H9 (cell line): ENCODE measurements around the gene TAF10. TPM values are rescaled to one million over a fixed set of nuclear protein-coding genes. Genes with fewer than 3 reads are reported as not detected.
A peak's percentile ranks its signal among the peaks of the same experiment; 100 is the strongest.

Source experiments
- DNase-seq: peaks from one replicate; pipeline ENCODE4 v3.0.0-alpha.2; 2017
- H2AFZ ChIP-seq: one replicate; pipeline ENCODE4 v1.6.1; 2013; ENCODE audit warnings: mild to moderate bottlenecking, low read length, control low read depth, moderate library complexity
- H2AK5ac ChIP-seq: 2 replicates; pipeline ENCODE4 v1.6.1; 2013; ENCODE audit warnings: low read length, control low read depth, mixed read lengths; ENCODE audit not compliant: insufficient read length
- H2BK120ac ChIP-seq: one replicate; pipeline ENCODE4 v1.6.1; 2013; ENCODE audit warnings: low read depth, mild to moderate bottlenecking, low read length, control low read depth, inconsistent platforms; ENCODE audit not compliant: poor library complexity, severe bottlenecking
- H2BK12ac ChIP-seq: 2 replicates; pipeline ENCODE4 v1.6.1; 2013; ENCODE audit warnings: low read length, control low read depth, mixed read lengths, low read depth; ENCODE audit not compliant: insufficient read length
- H2BK15ac ChIP-seq: 2 replicates; pipeline ENCODE4 v1.6.1; 2013; ENCODE audit warnings: low read depth, low read length, control low read depth
- H2BK20ac ChIP-seq: one replicate; pipeline ENCODE4 v1.6.1; 2013; ENCODE audit warnings: low read depth, mild to moderate bottlenecking, low read length, control low read depth, inconsistent platforms; ENCODE audit not compliant: poor library complexity, severe bottlenecking
- H2BK5ac ChIP-seq: 2 replicates; pipeline ENCODE4 v1.6.1; 2013; ENCODE audit warnings: low read length, control low read depth, mixed read lengths; ENCODE audit not compliant: insufficient read length
- H3K14ac ChIP-seq: 2 replicates; pipeline ENCODE4 v1.6.1; 2013; ENCODE audit warnings: low read length, control low read depth; ENCODE audit not compliant: insufficient read depth
- H3K18ac ChIP-seq: 2 replicates; pipeline ENCODE4 v1.6.1; 2013; ENCODE audit warnings: low read depth, mild to moderate bottlenecking, mixed read lengths, low read length, control low read depth; ENCODE audit not compliant: insufficient read length
- H3K23ac ChIP-seq: 2 replicates; pipeline ENCODE4 v1.6.1; 2013; ENCODE audit warnings: low read length, control low read depth, mixed read lengths, low read depth; ENCODE audit not compliant: insufficient read length
- H3K23me2 ChIP-seq: 2 replicates; pipeline ENCODE4 v1.6.1; 2013; ENCODE audit warnings: low read depth, mild to moderate bottlenecking, mixed read lengths, low read length, control low read depth; ENCODE audit not compliant: insufficient read length, poor library complexity, severe bottlenecking
- H3K27ac ChIP-seq: 2 replicates; pipeline ENCODE4 v1.5.1; 2013; ENCODE audit warnings: low read length, control low read depth, mixed read lengths, low read depth; ENCODE audit not compliant: insufficient read length
- H3K27me3 ChIP-seq: 2 replicates; pipeline ENCODE4 v1.6.1; 2013; ENCODE audit warnings: low read length, control low read depth, inconsistent platforms; ENCODE audit not compliant: insufficient read depth
- H3K4ac ChIP-seq: 2 replicates; pipeline ENCODE4 v1.6.1; 2013; ENCODE audit warnings: low read depth, mild to moderate bottlenecking, control low read depth, inconsistent platforms, low read length, moderate library complexity
- H3K4me1 ChIP-seq: 2 replicates; pipeline ENCODE4 v1.6.1; 2013; ENCODE audit warnings: low read length, control low read depth, inconsistent platforms; ENCODE audit not compliant: insufficient read depth
- H3K4me2 ChIP-seq: 2 replicates; pipeline ENCODE4 v1.6.1; 2013; ENCODE audit warnings: low read length, control low read depth, mixed read lengths; ENCODE audit not compliant: insufficient read length, insufficient read depth
- H3K56ac ChIP-seq: 2 replicates; pipeline ENCODE4 v1.6.1; 2013; ENCODE audit warnings: low read depth, mild to moderate bottlenecking, mixed read lengths, low read length, control low read depth; ENCODE audit not compliant: insufficient read length
- H3K79me1 ChIP-seq: 2 replicates; pipeline ENCODE4 v1.6.1; 2013; ENCODE audit warnings: low read depth, mild to moderate bottlenecking, moderate library complexity, low read length, control low read depth, inconsistent platforms; ENCODE audit not compliant: insufficient read depth, poor library complexity, severe bottlenecking
- H3K79me2 ChIP-seq: 2 replicates; pipeline ENCODE4 v1.6.1; 2013; ENCODE audit warnings: low read length, control low read depth, inconsistent platforms; ENCODE audit not compliant: insufficient read depth
- H3K9ac ChIP-seq: 2 replicates; pipeline ENCODE4 v1.6.1; 2013; ENCODE audit warnings: low read length, control low read depth, mixed read lengths; ENCODE audit not compliant: insufficient read length; ENCODE audit errors: extremely low read depth
- H3K9me3 ChIP-seq: one replicate; pipeline ENCODE4 v1.6.1; 2013; ENCODE audit warnings: low read depth, low read length, inconsistent platforms; ENCODE audit not compliant: control insufficient read depth
- H3T11ph ChIP-seq: one replicate; pipeline ENCODE4 v1.6.1; 2013; ENCODE audit warnings: mild to moderate bottlenecking, low read length, control low read depth, inconsistent platforms
- H4K20me1 ChIP-seq: one replicate; pipeline ENCODE4 v1.6.1; 2013; ENCODE audit not compliant: control insufficient read depth, insufficient read length, insufficient read depth
- H4K5ac ChIP-seq: 2 replicates; pipeline ENCODE4 v1.6.1; 2013; ENCODE audit warnings: low read depth, mild to moderate bottlenecking, mixed read lengths, low read length, control low read depth; ENCODE audit not compliant: insufficient read length
- H4K8ac ChIP-seq: replicated peaks from 2 replicates; pipeline ENCODE4 v1.6.1; 2013; ENCODE audit warnings: low read length, control low read depth, mixed read lengths, low read depth; ENCODE audit not compliant: insufficient read length
- H4K91ac ChIP-seq: 2 replicates; pipeline ENCODE4 v1.6.1; 2013; ENCODE audit warnings: low read depth, mild to moderate bottlenecking, moderate library complexity, mixed read lengths, low read length, control low read depth; ENCODE audit not compliant: insufficient read length
- H3K27ac Mint-ChIP-seq, 3 experiments: 2 replicates in 2 of 3; 3 replicates in 1 of 3; pipeline ENCODE4 v1.8.0; 2020 to 2021; ENCODE audit warnings: mixed read lengths in 3 of 3, mild to moderate bottlenecking in 1 of 3, moderate library complexity in 1 of 3
- H3K27me3 Mint-ChIP-seq: 2 replicates; pipeline ENCODE4 v1.8.0; 2021; ENCODE audit warnings: low read depth, mild to moderate bottlenecking, moderate library complexity, mixed read lengths
- H3K36me3 Mint-ChIP-seq, 3 experiments: 2 replicates in 2 of 3; 3 replicates in 1 of 3; pipeline ENCODE4 v1.8.0; 2020 to 2021; ENCODE audit warnings: low read depth in 3 of 3, mixed read lengths in 3 of 3; ENCODE audit not compliant: insufficient read depth in 1 of 3
- H3K4me1 Mint-ChIP-seq, 2 experiments: 2 replicates each; pipeline ENCODE4 v1.8.0; 2020; ENCODE audit warnings: mixed read lengths in 2 of 2
- H3K4me3 Mint-ChIP-seq, 2 experiments: 2 replicates in 1 of 2; 3 replicates in 1 of 2; pipeline ENCODE4 v1.8.0; 2020 to 2021; ENCODE audit warnings: mild to moderate bottlenecking in 2 of 2, mixed read lengths in 2 of 2, moderate library complexity in 1 of 2
- H3K9me3 Mint-ChIP-seq, 2 experiments: 2 replicates in 1 of 2; 3 replicates in 1 of 2; pipeline ENCODE4 v1.8.0; 2020; ENCODE audit warnings: mild to moderate bottlenecking in 2 of 2, mixed read lengths in 2 of 2, moderate library complexity in 1 of 2
- CTCF ChIP-seq: fragments of 200-600 bp; sonication (generic); conservative IDR thresholded peaks from 3 replicates; pipeline ENCODE4 v1.8.0; 2021; ENCODE audit warnings: antibody characterized with exemption, mild to moderate bottlenecking
- whole genome bisulfite sequencing: extraction: QIAGEN DNeasy Blood & Tissue Kit; methylation state at CpG from one replicate; pipeline ENCODE4 v1.1.7; 2013; ENCODE audit warnings: missing lambda C conversion rate, low lambda C conversion rate, mixed read lengths; ENCODE audit not compliant: insufficient read length; ENCODE audit errors: extremely low coverage; 5-methylcytosine and 5-hydroxymethylcytosine counted together
- total RNA-seq: library from RNA; stranded (reverse); gene quantifications from 2 replicates; pipeline ENCODE4 v1.2.1, GENCODE V29; 2021

The TAF10 gene
- total RNA-seq, 1 experiment from 2014 or later, result 198 TPM

- H3K4me1 Mint-ChIP-seq, result peaks cover 8 to 11% of the 10 kb centered on the region in 2 experiments
- H2AK5ac ChIP-seq, result no peak overlapping the region
- no peak overlapping the region for H3K27ac Mint-ChIP-seq
- no peaks in the 10 kb centered on the region for H3K79me1 ChIP-seq
- no peaks in the 10 kb centered on the region for H3K79me2 ChIP-seq
- H2BK120ac ChIP-seq, result no peak overlapping the region
- no peak overlapping the region for H2BK15ac ChIP-seq
- DNase-seq, result peak; percentile 64
- H2BK20ac ChIP-seq, result no peak overlapping the region
- H3K9me3 Mint-ChIP-seq, result no peaks in the 10 kb centered on the region; a peak in 2 of 5 replicates
- H3K27me3 ChIP-seq, result no peaks in the 10 kb centered on the region
- no peak overlapping the region; the same call in 1 of the 2 replicates for H3K14ac ChIP-seq
- H4K91ac ChIP-seq, result no peak overlapping the region
- no peak overlapping the region for H2BK12ac ChIP-seq
- H3K4me2 ChIP-seq, result no peak overlapping the region
- no peak overlapping the region for H4K8ac ChIP-seq
- no peak overlapping the region for H3K18ac ChIP-seq
- no peaks in the 10 kb centered on the region for H4K20me1 ChIP-seq
- H2BK5ac ChIP-seq, result no peak overlapping the region
- no peaks in the 10 kb centered on the region for H3K9me3 ChIP-seq
- H2AFZ ChIP-seq, result no peak overlapping the region
- no peaks in the 10 kb centered on the region for H3K27me3 Mint-ChIP-seq
- no peaks in the 10 kb centered on the region; a peak in 2 of 7 replicates for H3K36me3 Mint-ChIP-seq
- no peak overlapping the region for H3T11ph ChIP-seq
- no peak overlapping the region for H3K4me3 Mint-ChIP-seq
- no peaks in the 10 kb centered on the region for H3K23me2 ChIP-seq
- no peak overlapping the region for H4K5ac ChIP-seq
- no peak overlapping the region for H3K27ac ChIP-seq
- H3K4ac ChIP-seq, result no peak overlapping the region
- H3K56ac ChIP-seq, result no peak overlapping the region
- no CpG with 5 or more reads among the region's 22 CpGs for WGBS
- no peak overlapping the region for H3K23ac ChIP-seq
- peaks cover 4% of the 10 kb centered on the region; the same call in 1 of the 2 replicates for H3K4me1 ChIP-seq
- TF ChIP-seq CTCF, result no peak; the same call in 2 of the 3 replicates
- no peak overlapping the region for H3K9ac ChIP-seq
Measured at GRCh38 chr11:6571434-6572008, 40.5 kb downstream of the TAF10 start.
